OCI-LY3 (cell line): Measurements from ENCODE around the gene SMIM38.

Source experiments
- EZH2phosphoT487 ChIP-seq: fragments of 200-600 bp; shearing (Covaris generic); IDR thresholded peaks from 2 replicates; pipeline ENCODE4 v1.6.1; 2018; ENCODE audit warnings: antibody characterized with exemption, mixed run types, low read depth
- TF ChIP-seq, protein P1 (sequence below): fragments of 200-600, 300-600 bp; sonication (generic); IDR thresholded peaks from 2 replicates; pipeline ENCODE4 v1.5.1; 2014; ENCODE audit warnings: antibody characterized with exemption, low read length, low read depth

DNA sequence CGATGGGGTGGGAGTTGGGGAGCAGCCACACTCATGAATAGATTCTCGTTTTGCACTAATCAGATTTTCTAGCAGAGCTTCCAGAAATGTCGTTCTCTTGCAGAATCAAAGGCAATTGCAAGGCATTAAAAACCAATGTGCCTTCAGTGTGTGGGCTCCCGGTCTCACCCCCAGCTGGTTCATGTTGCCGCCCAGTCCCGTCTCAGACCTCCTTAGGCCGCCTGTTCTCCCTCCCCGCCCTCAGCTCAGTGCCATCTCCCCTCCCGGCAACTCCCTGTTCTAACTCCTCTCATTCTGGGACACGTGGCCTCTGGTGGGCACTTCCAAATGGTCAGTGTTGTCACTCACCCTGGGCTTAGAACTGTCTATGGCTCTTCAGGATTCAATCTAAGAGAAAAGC is 42.5 kb upstream of the SMIM38 start:
- TF ChIP-seq, protein P1, sequence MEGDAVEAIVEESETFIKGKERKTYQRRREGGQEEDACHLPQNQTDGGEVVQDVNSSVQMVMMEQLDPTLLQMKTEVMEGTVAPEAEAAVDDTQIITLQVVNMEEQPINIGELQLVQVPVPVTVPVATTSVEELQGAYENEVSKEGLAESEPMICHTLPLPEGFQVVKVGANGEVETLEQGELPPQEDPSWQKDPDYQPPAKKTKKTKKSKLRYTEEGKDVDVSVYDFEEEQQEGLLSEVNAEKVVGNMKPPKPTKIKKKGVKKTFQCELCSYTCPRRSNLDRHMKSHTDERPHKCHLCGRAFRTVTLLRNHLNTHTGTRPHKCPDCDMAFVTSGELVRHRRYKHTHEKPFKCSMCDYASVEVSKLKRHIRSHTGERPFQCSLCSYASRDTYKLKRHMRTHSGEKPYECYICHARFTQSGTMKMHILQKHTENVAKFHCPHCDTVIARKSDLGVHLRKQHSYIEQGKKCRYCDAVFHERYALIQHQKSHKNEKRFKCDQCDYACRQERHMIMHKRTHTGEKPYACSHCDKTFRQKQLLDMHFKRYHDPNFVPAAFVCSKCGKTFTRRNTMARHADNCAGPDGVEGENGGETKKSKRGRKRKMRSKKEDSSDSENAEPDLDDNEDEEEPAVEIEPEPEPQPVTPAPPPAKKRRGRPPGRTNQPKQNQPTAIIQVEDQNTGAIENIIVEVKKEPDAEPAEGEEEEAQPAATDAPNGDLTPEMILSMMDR, result no peak
- no peak for TF ChIP-seq EZH2phosphoT487
